Measurements from ENCODE around the gene BST2. TPM values are rescaled to one million over a fixed set of nuclear protein-coding genes. Genes with fewer than 3 reads are reported as not detected.

BST2 gene
- total and polyA plus RNA-seq, 9 of the 15 experiments (the other 6 are each of a cell fraction or from before 2014, with no cell fraction given): 11.2 to 232 (median 151) TPM

DNA sequence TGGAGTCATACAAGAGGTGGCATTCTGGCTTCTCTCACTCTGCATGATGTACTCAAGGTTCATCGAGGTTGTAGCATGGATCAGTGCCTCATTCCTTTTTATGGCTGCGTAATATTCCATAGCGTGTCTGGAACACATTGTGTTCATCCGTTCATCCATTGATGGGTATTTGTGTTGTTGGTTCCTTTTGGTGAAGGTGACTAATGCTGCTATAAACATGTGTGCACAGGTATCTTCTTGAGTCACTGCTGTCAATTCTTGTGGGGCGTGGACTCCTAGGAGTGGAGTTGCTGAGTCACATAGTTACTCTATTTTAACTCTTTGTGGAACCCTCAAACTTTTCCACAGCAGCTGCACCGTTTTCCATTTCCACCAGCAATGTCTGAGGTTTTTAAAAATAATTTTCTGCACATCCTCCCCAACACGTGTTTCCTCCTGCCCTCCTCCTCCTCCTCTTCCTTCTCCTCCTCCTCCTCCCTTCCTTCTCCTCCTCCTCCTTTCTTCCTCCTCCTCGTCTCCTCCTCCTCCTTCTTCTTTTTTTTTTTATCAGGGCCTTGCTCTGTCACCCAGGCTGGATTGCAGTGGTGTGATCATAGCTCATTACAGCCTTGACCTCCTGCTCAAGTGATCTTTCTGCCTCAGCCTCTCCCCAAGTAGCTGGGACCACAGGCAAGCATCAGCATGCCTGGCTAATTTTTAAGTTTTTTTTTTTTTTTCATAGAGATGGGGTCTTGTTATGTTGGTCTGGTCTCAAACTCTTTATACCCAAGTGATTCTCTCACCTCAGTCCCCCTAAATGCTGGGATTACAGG is 45.0 kb upstream of the BST2 start (continued):
- TF ChIP-seq, protein P1, sequence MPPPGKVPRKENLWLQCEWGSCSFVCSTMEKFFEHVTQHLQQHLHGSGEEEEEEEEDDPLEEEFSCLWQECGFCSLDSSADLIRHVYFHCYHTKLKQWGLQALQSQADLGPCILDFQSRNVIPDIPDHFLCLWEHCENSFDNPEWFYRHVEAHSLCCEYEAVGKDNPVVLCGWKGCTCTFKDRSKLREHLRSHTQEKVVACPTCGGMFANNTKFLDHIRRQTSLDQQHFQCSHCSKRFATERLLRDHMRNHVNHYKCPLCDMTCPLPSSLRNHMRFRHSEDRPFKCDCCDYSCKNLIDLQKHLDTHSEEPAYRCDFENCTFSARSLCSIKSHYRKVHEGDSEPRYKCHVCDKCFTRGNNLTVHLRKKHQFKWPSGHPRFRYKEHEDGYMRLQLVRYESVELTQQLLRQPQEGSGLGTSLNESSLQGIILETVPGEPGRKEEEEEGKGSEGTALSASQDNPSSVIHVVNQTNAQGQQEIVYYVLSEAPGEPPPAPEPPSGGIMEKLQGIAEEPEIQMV (tag; conservative IDR thresholded peaks at IDR 0.05; ENCODE audit: low read depth): 0 out of 2 replicates have a peak, but pooled peaks have one; percentile 23
- TF ChIP-seq, protein P2, sequence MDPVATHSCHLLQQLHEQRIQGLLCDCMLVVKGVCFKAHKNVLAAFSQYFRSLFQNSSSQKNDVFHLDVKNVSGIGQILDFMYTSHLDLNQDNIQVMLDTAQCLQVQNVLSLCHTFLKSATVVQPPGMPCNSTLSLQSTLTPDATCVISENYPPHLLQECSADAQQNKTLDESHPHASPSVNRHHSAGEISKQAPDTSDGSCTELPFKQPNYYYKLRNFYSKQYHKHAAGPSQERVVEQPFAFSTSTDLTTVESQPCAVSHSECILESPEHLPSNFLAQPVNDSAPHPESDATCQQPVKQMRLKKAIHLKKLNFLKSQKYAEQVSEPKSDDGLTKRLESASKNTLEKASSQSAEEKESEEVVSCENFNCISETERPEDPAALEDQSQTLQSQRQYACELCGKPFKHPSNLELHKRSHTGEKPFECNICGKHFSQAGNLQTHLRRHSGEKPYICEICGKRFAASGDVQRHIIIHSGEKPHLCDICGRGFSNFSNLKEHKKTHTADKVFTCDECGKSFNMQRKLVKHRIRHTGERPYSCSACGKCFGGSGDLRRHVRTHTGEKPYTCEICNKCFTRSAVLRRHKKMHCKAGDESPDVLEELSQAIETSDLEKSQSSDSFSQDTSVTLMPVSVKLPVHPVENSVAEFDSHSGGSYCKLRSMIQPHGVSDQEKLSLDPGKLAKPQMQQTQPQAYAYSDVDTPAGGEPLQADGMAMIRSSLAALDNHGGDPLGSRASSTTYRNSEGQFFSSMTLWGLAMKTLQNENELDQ (CRISPR knock-in tag; IDR thresholded peaks at IDR 0.05; ENCODE audit: borderline replicate concordance): no peak
- TF ChIP-seq RBM25 (IDR thresholded peaks at IDR 0.05; ENCODE audit: low read depth, low read length, severe bottlenecking) (peak; percentile 79), TOE1 (IDR thresholded peaks at IDR 0.05; ENCODE audit: borderline replicate concordance) (0 out of 2 replicates have a peak, but pooled peaks have one; percentile 70), TOE1 (CRISPR knock-in tag; IDR thresholded peaks at IDR 0.05; ENCODE audit: borderline replicate concordance, low read depth) (no peak), C11orf30 (IDR thresholded peaks at IDR 0.05; ENCODE audit: low read depth) (peak; percentile 89), ZNF146 (CRISPR knock-in tag; IDR thresholded peaks at IDR 0.05; ENCODE audit: unreplicated experiment) (peak; percentile 100), MCM2 (IDR thresholded peaks at IDR 0.05; ENCODE audit: low read depth) (0 out of 2 replicates have a peak, but pooled peaks have one; percentile 30)
- TF ChIP-seq, protein P3, sequence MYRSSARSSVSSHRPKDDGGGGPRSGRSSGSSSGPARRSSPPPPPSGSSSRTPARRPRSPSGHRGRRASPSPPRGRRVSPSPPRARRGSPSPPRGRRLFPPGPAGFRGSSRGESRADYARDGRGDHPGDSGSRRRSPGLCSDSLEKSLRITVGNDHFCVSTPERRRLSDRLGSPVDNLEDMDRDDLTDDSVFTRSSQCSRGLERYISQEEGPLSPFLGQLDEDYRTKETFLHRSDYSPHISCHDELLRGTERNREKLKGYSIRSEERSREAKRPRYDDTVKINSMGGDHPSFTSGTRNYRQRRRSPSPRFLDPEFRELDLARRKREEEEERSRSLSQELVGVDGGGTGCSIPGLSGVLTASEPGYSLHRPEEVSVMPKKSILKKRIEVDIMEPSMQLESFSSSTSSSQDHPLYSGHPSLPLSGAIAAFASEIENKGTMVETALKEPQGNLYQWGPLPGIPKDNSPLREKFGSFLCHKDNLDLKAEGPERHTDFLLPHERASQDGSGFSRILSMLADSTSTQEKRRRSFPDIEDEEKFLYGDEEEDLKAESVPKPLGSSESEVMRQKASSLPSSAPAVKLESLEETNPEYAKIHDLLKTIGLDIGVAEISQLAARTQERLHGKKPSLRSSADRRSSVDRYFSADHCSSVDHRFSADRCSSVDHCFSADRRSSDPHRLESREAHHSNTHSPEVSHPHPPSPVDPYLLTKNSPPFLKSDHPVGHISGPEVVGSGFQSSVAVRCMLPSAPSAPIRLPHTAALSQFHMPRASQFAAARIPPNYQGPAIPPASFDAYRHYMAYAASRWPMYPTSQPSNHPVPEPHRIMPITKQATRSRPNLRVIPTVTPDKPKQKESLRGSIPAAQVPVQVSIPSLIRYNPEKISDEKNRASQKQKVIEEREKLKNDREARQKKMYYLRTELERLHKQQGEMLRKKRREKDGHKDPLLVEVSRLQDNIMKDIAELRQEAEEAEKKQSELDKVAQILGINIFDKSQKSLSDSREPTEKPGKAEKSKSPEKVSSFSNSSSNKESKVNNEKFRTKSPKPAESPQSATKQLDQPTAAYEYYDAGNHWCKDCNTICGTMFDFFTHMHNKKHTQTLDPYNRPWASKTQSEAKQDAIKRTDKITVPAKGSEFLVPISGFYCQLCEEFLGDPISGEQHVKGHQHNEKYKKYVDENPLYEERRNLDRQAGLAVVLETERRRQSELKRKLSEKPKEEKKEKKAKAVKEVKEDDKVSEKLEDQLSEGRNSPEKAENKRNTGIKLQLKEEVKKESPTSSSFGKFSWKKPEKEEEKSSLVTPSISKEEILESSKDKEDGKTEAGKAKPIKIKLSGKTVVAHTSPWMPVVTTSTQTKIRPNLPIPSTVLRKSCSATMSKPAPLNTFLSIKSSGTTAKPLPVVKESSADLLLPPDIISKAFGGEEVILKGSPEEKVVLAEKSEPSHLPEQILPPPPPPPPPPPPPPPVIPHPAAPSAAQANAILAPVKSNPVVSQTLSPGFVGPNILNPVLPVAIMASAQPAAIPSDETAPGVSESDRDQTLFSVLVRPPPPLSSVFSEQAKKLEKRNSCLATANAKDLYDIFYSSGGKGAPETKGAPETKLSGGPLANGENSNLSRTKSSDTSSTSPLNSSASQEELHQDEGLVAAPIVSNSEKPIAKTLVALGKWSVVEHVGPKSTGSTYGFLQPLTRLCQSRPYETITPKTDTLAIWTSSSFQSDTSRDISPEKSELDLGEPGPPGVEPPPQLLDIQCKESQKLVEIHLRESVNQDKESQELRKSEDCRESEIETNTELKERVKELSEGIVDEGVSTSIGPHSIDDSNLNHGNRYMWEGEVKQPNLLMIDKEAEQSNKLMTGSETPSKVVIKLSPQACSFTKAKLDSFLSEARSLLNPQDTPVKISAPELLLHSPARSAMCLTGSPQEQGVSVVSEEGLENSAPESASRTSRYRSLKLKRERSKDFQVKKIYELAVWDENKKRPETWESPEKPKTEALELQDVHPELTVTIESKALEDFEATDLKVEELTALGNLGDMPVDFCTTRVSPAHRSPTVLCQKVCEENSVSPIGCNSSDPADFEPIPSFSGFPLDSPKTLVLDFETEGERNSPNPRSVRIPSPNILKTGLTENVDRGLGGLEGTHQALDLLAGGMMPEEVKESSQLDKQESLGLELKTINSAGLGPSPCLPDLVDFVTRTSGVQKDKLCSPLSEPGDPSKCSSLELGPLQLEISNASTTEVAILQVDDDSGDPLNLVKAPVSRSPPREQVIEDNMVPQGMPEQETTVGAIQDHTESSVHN (IDR thresholded peaks at IDR 0.05; ENCODE audit: borderline replicate concordance in 1 of 2, low read depth in 1 of 2): 0 out of 4 replicates have a peak, but pooled peaks of 1 of the 2 experiments have one; percentile 49
- TF ChIP-seq, protein P4, sequence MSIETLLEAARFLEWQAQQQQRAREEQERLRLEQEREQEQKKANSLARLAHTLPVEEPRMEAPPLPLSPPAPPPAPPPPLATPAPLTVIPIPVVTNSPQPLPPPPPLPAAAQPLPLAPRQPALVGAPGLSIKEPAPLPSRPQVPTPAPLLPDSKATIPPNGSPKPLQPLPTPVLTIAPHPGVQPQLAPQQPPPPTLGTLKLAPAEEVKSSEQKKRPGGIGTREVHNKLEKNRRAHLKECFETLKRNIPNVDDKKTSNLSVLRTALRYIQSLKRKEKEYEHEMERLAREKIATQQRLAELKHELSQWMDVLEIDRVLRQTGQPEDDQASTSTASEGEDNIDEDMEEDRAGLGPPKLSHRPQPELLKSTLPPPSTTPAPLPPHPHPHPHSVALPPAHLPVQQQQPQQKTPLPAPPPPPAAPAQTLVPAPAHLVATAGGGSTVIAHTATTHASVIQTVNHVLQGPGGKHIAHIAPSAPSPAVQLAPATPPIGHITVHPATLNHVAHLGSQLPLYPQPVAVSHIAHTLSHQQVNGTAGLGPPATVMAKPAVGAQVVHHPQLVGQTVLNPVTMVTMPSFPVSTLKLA (conservative IDR thresholded peaks at IDR 0.05): peak; percentile 38 to 71; a peak in 3 of 4 replicates
